Panc1 (cell line): ENCODE measurements around the gene EMC6. TPM values are rescaled to one million over a fixed set of nuclear protein-coding genes. Genes with fewer than 3 reads are reported as not detected.

Source experiments
- ATAC-seq: fragments of 200-7000 bp; cut with Tn5 transposase; 2 replicates; pipeline ENCODE4 v1.9.1; 2020; ENCODE audit warnings: mild to moderate bottlenecking, moderate library complexity
- BruUV-seq: library from RNA; stranded (reverse); fragments of 400-500 nt; replicated peaks from 2 replicates; lab custom pipeline; 2021; lab: Mats Ljungman, UMichigan
- CTCF ChIA-PET: fragments of 300-600 bp; sonication (Branson Sonifier 250); formaldehyde crosslinking; loops from one replicate; lab custom pipeline; 2022; ENCODE audit warnings: antibody characterized with exemption; lab: Charles Lee
- POLR2A ChIA-PET: fragments of 300-600 bp; sonication (Branson Sonifier 250); formaldehyde crosslinking; loops from one replicate; lab custom pipeline; 2022; ENCODE audit warnings: antibody characterized with exemption; lab: Charles Lee
- DNase-seq: peaks from one replicate; pipeline ENCODE4 v3.0.0-alpha.2; 2010; ENCODE audit warnings: low read depth, low spot score
- H3K27ac ChIP-seq: 2 replicates; pipeline ENCODE4 v1.5.1; 2011; ENCODE audit warnings: mild to moderate bottlenecking, low read length, inconsistent platforms
- H3K27me3 ChIP-seq: fragments of 200-500 bp; sonication (Bioruptor generic); 2 replicates; pipeline ENCODE4 v1.6.0; 2014; ENCODE audit warnings: low read length, inconsistent platforms; ENCODE audit not compliant: control insufficient read depth, insufficient read depth
- H3K36me3 ChIP-seq: fragments of 200-500 bp; sonication (Bioruptor generic); 2 replicates; pipeline ENCODE4 v1.5.1; 2014; ENCODE audit warnings: inconsistent platforms, mild to moderate bottlenecking, low read length, moderate library complexity; ENCODE audit not compliant: control insufficient read depth, insufficient read depth
- H3K4me1 ChIP-seq: 2 replicates; pipeline ENCODE4 v1.5.1; 2011; ENCODE audit warnings: inconsistent platforms, mild to moderate bottlenecking, low read length, moderate library complexity; ENCODE audit not compliant: control insufficient read depth, insufficient read depth
- H3K4me3 ChIP-seq, 2 experiments: 2 replicates each; pipeline ENCODE4 v1.5.1; 2011 to 2012; ENCODE audit warnings: low read depth in 2 of 2, low read length in 2 of 2, mild to moderate bottlenecking in 2 of 2, inconsistent platforms in 1 of 2, moderate library complexity in 1 of 2
- H3K9me3 ChIP-seq: fragments of 200-500 bp; sonication (Bioruptor generic); 2 replicates; pipeline ENCODE4 v1.5.1; 2014; ENCODE audit warnings: low read depth, mild to moderate bottlenecking, inconsistent platforms, low read length, moderate library complexity; ENCODE audit not compliant: control insufficient read depth, insufficient read depth
- CTCF ChIP-seq: fragments of 450-650 bp; IDR thresholded peaks from 2 replicates; pipeline ENCODE4 v1.5.1; 2017; ENCODE audit warnings: mild to moderate bottlenecking
- POLR2AphosphoS5 ChIP-seq: IDR thresholded peaks from 2 replicates; pipeline ENCODE4 v1.6.1; 2012; ENCODE audit warnings: mild to moderate bottlenecking, low read depth, low read length, moderate library complexity
- REST ChIP-seq, 2 experiments: IDR thresholded peaks; 2 replicates each; pipeline ENCODE4 v1.6.1; 2011 to 2012; ENCODE audit warnings: low read depth in 2 of 2, control low read depth in 1 of 2, low read length in 1 of 2, mild to moderate bottlenecking in 1 of 2, moderate library complexity in 1 of 2; ENCODE audit not compliant: insufficient read depth in 1 of 2
- SIN3A ChIP-seq: IDR thresholded peaks from 2 replicates; pipeline ENCODE4 v1.6.1; 2012; ENCODE audit warnings: low read depth, mild to moderate bottlenecking, low read length, moderate library complexity, borderline replicate concordance; ENCODE audit not compliant: insufficient read depth
- TCF7L2 ChIP-seq: IDR thresholded peaks from 2 replicates; pipeline ENCODE4 v1.6.1; 2011; ENCODE audit warnings: mild to moderate bottlenecking, low read depth, low read length, inconsistent platforms
- in situ Hi-C: cut with HindIII; loops from 2 replicates; pipeline ENCODE4 v1.10.0; 2016; ENCODE audit warnings: low sequenced_read_pairs, low pct_unique_long_range_greater_than_20kb
- intact Hi-C: fragments of 100-400 bp; cut with micrococcal nuclease; formaldehyde crosslinking; loops from one replicate; pipeline ENCODE4 v1.10.0; 2022; ENCODE audit not compliant: unreplicated experiment
- total RNA-seq: library from RNA; stranded (reverse); gene quantifications from one replicate; pipeline ENCODE4 v1.2.1, GENCODE V29; 2021; ENCODE audit not compliant: unreplicated experiment

Gene EMC6
- total RNA-seq, 1 experiment from 2014 or later, result 65.9 TPM

GRCh38 chr17:3693141-3693540 is 24.5 kb downstream of the EMC6 start:
- DNase-seq (no peak), ATAC-seq (no peak)
- Histone ChIP-seq H3K27ac (no peak overlapping the region), H3K4me3 (no peak overlapping the region), H3K9me3 (no peaks in the 10 kb centered on the region), H3K27me3 (no peaks in the 10 kb centered on the region), H3K36me3 (no peaks in the 10 kb centered on the region), H3K4me1 (peaks cover 4% of the 10 kb centered on the region)
- in situ Hi-C loops, result no loop called here
- intact Hi-C loops, result no loop called here
- no peak for TF ChIP-seq POLR2AphosphoS5
- no peak for TF ChIP-seq REST (IDR thresholded peaks at IDR 0.05; ENCODE audit: insufficient read depth in 1 of 2, low read depth in 2 of 2, low read length in 1 of 2)
- TF ChIP-seq TCF7L2, result no peak
- no peak for TF ChIP-seq SIN3A
- TF ChIP-seq CTCF, result no peak
- CTCF ChIA-PET, result interaction anchor here (0.7 kb wide), 1 partner anchor 400 kb away, joined by 3 read pairs; no protein-coding TSS in a partner anchor
- BruUV-seq, result no TSS peak
- POLR2A ChIA-PET, result no interaction called here

- ATAC-seq, result no peak
Observed at GRCh38 chr17:3693829-3694231, 25.2 kb downstream of the EMC6 start.

More at GRCh38 chr17:3693829-3694231, 25.2 kb downstream of the EMC6 start:
- Histone ChIP-seq H3K27me3 (no peaks in the 10 kb centered on the region), H3K9me3 (no peaks in the 10 kb centered on the region), H3K27ac (no peak overlapping the region), H3K4me1 (peaks cover 4% of the 10 kb centered on the region), H3K36me3 (no peaks in the 10 kb centered on the region), H3K4me3 (no peak overlapping the region)
- no peak for DNase-seq
- TF ChIP-seq TCF7L2 (no peak), CTCF (no peak), POLR2AphosphoS5 (no peak), REST (IDR thresholded peaks at IDR 0.05; ENCODE audit: insufficient read depth in 1 of 2, low read depth in 2 of 2, low read length in 1 of 2) (no peak), SIN3A (no peak)
- in situ Hi-C loops, result no loop called here
- CTCF ChIA-PET, result no interaction called here
- BruUV-seq, result no TSS peak
- intact Hi-C loops, result no loop called here
- POLR2A ChIA-PET, result no interaction called here
